Cardiac muscle cell (in vitro differentiated cells and primary cell): ENCODE data around the gene ASL. TPM values are rescaled to one million over a fixed set of nuclear protein-coding genes. Genes with fewer than 3 reads are reported as not detected.
"Not testable (repeated sequence)": the region's sequence is repeated elsewhere in the genome, so short reads cannot be mapped to it uniquely, and the experiment has no call there.

Experiments used
- DNase-seq, 2 donors: peaks; one replicate each; pipeline versions ENCODE4 v3.0.0 to v3.0.0-alpha.2; 2010 to 2017; ENCODE audit warnings: low read depth in 1 of 2, low spot score in 1 of 2
- H3K27ac ChIP-seq: fragments of 200-600 bp; sonication (generic); 2 replicates; pipeline ENCODE4 v1.5.1; 2016
- H3K27me3 ChIP-seq: fragments of 200-600 bp; sonication (generic); 2 replicates; pipeline ENCODE4 v1.6.0; 2016; ENCODE audit warnings: control low read depth
- H3K36me3 ChIP-seq: fragments of 200-600 bp; sonication (generic); 2 replicates; pipeline ENCODE4 v1.5.1; 2016; ENCODE audit warnings: control low read depth
- H3K4me1 ChIP-seq: fragments of 200-600 bp; sonication (generic); 2 replicates; pipeline ENCODE4 v1.8.1; 2017; ENCODE audit warnings: low read depth, mild to moderate bottlenecking, mixed run types
- H3K4me3 ChIP-seq: fragments of 200-600 bp; sonication (generic); 2 replicates; pipeline ENCODE4 v1.5.1; 2016; ENCODE audit warnings: mild to moderate bottlenecking
- H3K9me3 ChIP-seq: fragments of 200-600 bp; sonication (generic); 2 replicates; pipeline ENCODE4 v1.5.1; 2017; ENCODE audit warnings: low read depth, mild to moderate bottlenecking, control low read depth
- CTCF ChIP-seq: IDR thresholded peaks from 2 replicates; pipeline ENCODE4 v1.5.1; 2012; ENCODE audit warnings: low read depth, mild to moderate bottlenecking, low read length
- polyA plus RNA-seq: library from polyadenylated mRNA; unstranded; fragments of >200 nt; fragmentation: Nextera tagmentation; extraction: Ambion mirVana; gene quantifications from 2 replicates; pipeline ENCODE4 v1.2.1, GENCODE V29; 2016
- total RNA-seq: library from RNA; depleted of rRNA; stranded (reverse); fragments of >200 nt; gene quantifications from 2 replicates; pipeline ENCODE4 v1.2.3, GENCODE V29; 2016

ASL gene
- total and polyA plus RNA-seq, 2 experiments from 2014 or later, result 17.9 to 18.1 TPM

GRCh38 chr7:66069732-66070131 lies 5.9 kb upstream of the ASL start:
- H3K4me3 ChIP-seq, result no peak overlapping the region
- no peak for TF ChIP-seq CTCF
- no peak for DNase-seq
- H3K27ac ChIP-seq, result no peak overlapping the region
- H3K9me3 ChIP-seq, result no peaks in the 10 kb centered on the region
- no peaks in the 10 kb centered on the region for H3K4me1 ChIP-seq
- H3K27me3 ChIP-seq, result no peaks in the 10 kb centered on the region
- H3K36me3 ChIP-seq, result no peaks in the 10 kb centered on the region

- Histone ChIP-seq H3K27ac (no peak overlapping the region), H3K4me1 (no peaks in the 10 kb centered on the region), H3K36me3 (no peaks in the 10 kb centered on the region), H3K27me3 (no peaks in the 10 kb centered on the region), H3K9me3 (no peaks in the 10 kb centered on the region), H3K4me3 (no peak overlapping the region)
- no peak for TF ChIP-seq CTCF
- DNase-seq, result no peak
Observed at GRCh38 chr7:66070222-66070621, 5.4 kb upstream of the ASL start.

GRCh38 chr7:66072208-66072607 lies 3.4 kb upstream of the ASL start:
- H3K27ac ChIP-seq, result peak overlapping the region; percentile 19
- H3K4me1 ChIP-seq, H3K36me3 ChIP-seq, H3K9me3 ChIP-seq, DNase-seq, H3K4me3 ChIP-seq, H3K27me3 ChIP-seq: not testable (repeated sequence)

- Histone ChIP-seq H3K9me3 (no peaks in the 10 kb centered on the region), H3K36me3 (no peaks in the 10 kb centered on the region), H3K27ac (no peak overlapping the region), H3K4me1 (no peaks in the 10 kb centered on the region), H3K4me3 (peak overlapping the region; percentile 94), H3K27me3 (no peaks in the 10 kb centered on the region)
- TF ChIP-seq CTCF, result no peak
- no peak for DNase-seq
Observed at GRCh38 chr7:66076462-66077329, 1.1 kb downstream of the ASL start.

- Histone ChIP-seq H3K9me3 (no peaks in the 10 kb centered on the region), H3K4me3 (no peak overlapping the region), H3K27me3 (no peaks in the 10 kb centered on the region), H3K4me1 (no peaks in the 10 kb centered on the region), H3K36me3 (no peaks in the 10 kb centered on the region), H3K27ac (no peak overlapping the region)
- no peak for DNase-seq
- TF ChIP-seq CTCF, result no peak
Observed at GRCh38 chr7:66078067-66078466, 2.4 kb downstream of the ASL start.

GRCh38 chr7:66082083-66082482 lies 6.5 kb downstream of the ASL start:
- no peak for TF ChIP-seq CTCF
- H3K27me3 ChIP-seq, result no peaks in the 10 kb centered on the region

More at GRCh38 chr7:66082083-66082482, 6.5 kb downstream of the ASL start:
- no peaks in the 10 kb centered on the region for H3K4me1 ChIP-seq
- no peak overlapping the region for H3K4me3 ChIP-seq
- H3K27ac ChIP-seq, result no peak overlapping the region
- H3K9me3 ChIP-seq, result no peaks in the 10 kb centered on the region
- DNase-seq, result no peak
- H3K36me3 ChIP-seq, result no peaks in the 10 kb centered on the region
